Measurements from ENCODE around the gene CTDSP2. TPM values are rescaled to one million over a fixed set of nuclear protein-coding genes. Genes with fewer than 3 reads are reported as not detected.

Gene CTDSP2
- total and polyA plus RNA-seq, 10 of the 15 experiments (the other 5 are each of a cell fraction or from before 2014, with no cell fraction given) = 17.3 to 98.2 (median 54.1) TPM

DNA sequence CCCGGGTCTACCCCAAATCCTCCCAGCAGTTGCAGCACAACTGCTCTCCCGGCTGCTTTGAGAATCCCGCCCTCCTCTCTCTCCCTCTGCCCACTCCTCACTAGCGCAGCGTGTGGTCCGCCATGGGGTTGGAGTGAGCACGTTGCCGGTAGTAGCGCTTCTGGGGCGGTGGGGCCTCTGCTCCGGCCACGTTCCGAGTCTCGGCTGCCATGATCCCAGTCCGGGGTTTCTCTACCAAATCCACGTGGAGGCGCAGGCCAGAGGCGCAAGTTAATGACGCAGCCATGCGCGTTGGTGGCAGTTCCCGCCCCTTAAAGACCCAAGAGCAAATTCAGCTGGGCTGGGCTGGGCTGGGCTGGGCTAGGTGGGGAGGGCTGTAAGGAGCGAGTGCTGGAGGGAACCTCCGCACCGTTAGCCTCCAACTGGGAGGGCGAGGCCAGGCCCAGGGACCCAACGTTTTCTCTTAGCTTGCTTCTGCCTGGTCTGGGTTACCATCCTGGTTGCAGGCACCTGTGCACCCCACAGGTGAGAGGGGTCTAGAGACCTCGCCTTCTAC lies 74.6 kb downstream of the CTDSP2 start, which contains the start of gene METTL1 (continued):
- no peak for TF ChIP-seq DPF2 (IDR thresholded peaks at IDR 0.05)

- Histone ChIP-seq H3K4me2 (ENCODE audit: control insufficient read depth, insufficient read depth) (peak overlapping the region; percentile 99), H3K9ac (ENCODE audit: control insufficient read depth, insufficient read depth, low read length) (peak overlapping the region; percentile 83), H4K20me1 (ENCODE audit: control insufficient read depth, insufficient read depth) (no peaks in the 10 kb centered on the region), H3K27ac (ENCODE audit: control insufficient read depth, insufficient read depth) (peak overlapping the region; percentile 82), H3K79me2 (ENCODE audit: control insufficient read depth, insufficient read depth, low read length) (no peaks in the 10 kb centered on the region), H3K27me3 (replicated peaks in 1 of 2; ENCODE audit: control insufficient read depth in 2 of 2, insufficient read depth in 2 of 2, low read length in 1 of 2) (peaks cover 0 to 2% of the 10 kb centered on the region in 2 experiments; a peak in 1 of 4 replicates), H3K4me3 (peak overlapping the region; percentile 90), H3K36me3 (ENCODE audit: control insufficient read depth in 2 of 2, insufficient read depth in 2 of 2, low read length in 1 of 2) (peaks cover 0 to 4% of the 10 kb centered on the region in 2 experiments; a peak in 2 of 4 replicates), H3K9me3 (replicated peaks; ENCODE audit: control insufficient read depth, insufficient read depth, low read length) (no peaks in the 10 kb centered on the region), H2AFZ (ENCODE audit: control insufficient read depth, low read depth, low read length) (peak overlapping the region; percentile 90), H3K4me1 (ENCODE audit: control insufficient read depth, insufficient read depth, low read length) (peaks cover 5% of the 10 kb centered on the region)
- in situ Hi-C loops (cut with MboI) = no loop called here
- ATAC-seq (peak; percentile 83), FAIRE-seq (peak; percentile 89), DNase-seq (ENCODE audit: low read depth, low spot score) (peak; percentile 74)
- ChIA-PET POLR2A (interaction anchor here (0.8 to 1.9 kb wide), 6 partner anchors 12 to 127 kb away, joined by 3 to 11 read pairs (median 4); partner anchors contain the start of gene TSFM), SMC1A (ENCODE audit: uncharacterized antibody, unreplicated experiment) (interaction anchor here (0.7 to 0.8 kb wide), 2 partner anchors 10 to 15 kb away, joined by 3 to 4 read pairs; no protein-coding TSS in a partner anchor), RAD21 (ENCODE audit: unreplicated experiment) (interaction anchor here (1.2 kb wide), 1 partner anchor 15 kb away, joined by 6 read pairs; no protein-coding TSS in a partner anchor), CTCF (interaction anchor here (1.0 to 7.3 kb wide), 6 partner anchors 10 to 16 kb away, joined by 4 to 62 read pairs (median 7); partner anchors contain the start of genes MARCHF9 and TSFM)
- intact Hi-C loops (cut with micrococcal nuclease; ENCODE audit: unreplicated experiment) = no loop called here
- TSS peak; percentile 81 for BruUV-seq (replicated peaks)
- under 1% methylated on average over 16 of the region's 16 CpGs for whole genome bisulfite sequencing (ENCODE audit: insufficient coverage, insufficient replicate concordance, low lambda C conversion rate, missing lambda C conversion rate)
- TF ChIP-seq SMC3 (IDR thresholded peaks at IDR 0.05; ENCODE audit: borderline replicate concordance, low read length) (no peak), SREBF1 (IDR thresholded peaks at IDR 0.05; ENCODE audit: low read length) (no peak), TARDBP (IDR thresholded peaks at IDR 0.05; ENCODE audit: borderline replicate concordance) (0 out of 2 replicates have a peak, but pooled peaks have one; percentile 4), ATF2 (IDR thresholded peaks at IDR 0.05; ENCODE audit: low read length) (no peak), POLR2AphosphoS5 (IDR thresholded peaks at IDR 0.05; ENCODE audit: low read length) (no peak), HDAC2 (IDR thresholded peaks at IDR 0.05) (no peak), BACH1 (IDR thresholded peaks at IDR 0.05; ENCODE audit: borderline replicate concordance) (peak; percentile 2; the same call in 1 of the 2 replicates), EGR1 (IDR thresholded peaks at IDR 0.05; ENCODE audit: borderline replicate concordance in 1 of 2, low read depth in 2 of 2, low read length in 2 of 2) (peak in 1 of 2 experiments; percentile 48; a peak in 1 of 3 replicates), NR2F1 (conservative IDR thresholded peaks at IDR 0.05) (0 out of 2 replicates have a peak, but pooled peaks have one; percentile 5)
- TF ChIP-seq, protein P1, sequence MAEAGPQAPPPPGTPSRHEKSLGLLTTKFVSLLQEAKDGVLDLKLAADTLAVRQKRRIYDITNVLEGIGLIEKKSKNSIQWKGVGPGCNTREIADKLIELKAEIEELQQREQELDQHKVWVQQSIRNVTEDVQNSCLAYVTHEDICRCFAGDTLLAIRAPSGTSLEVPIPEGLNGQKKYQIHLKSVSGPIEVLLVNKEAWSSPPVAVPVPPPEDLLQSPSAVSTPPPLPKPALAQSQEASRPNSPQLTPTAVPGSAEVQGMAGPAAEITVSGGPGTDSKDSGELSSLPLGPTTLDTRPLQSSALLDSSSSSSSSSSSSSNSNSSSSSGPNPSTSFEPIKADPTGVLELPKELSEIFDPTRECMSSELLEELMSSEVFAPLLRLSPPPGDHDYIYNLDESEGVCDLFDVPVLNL (IDR thresholded peaks at IDR 0.05; ENCODE audit: low read depth, low read length) = peak; percentile 67
- TF ChIP-seq, protein P2, sequence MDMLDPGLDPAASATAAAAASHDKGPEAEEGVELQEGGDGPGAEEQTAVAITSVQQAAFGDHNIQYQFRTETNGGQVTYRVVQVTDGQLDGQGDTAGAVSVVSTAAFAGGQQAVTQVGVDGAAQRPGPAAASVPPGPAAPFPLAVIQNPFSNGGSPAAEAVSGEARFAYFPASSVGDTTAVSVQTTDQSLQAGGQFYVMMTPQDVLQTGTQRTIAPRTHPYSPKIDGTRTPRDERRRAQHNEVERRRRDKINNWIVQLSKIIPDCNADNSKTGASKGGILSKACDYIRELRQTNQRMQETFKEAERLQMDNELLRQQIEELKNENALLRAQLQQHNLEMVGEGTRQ (IDR thresholded peaks at IDR 0.05; ENCODE audit: borderline replicate concordance, low read depth, low read length) = no peak
- TF ChIP-seq, protein P3, sequence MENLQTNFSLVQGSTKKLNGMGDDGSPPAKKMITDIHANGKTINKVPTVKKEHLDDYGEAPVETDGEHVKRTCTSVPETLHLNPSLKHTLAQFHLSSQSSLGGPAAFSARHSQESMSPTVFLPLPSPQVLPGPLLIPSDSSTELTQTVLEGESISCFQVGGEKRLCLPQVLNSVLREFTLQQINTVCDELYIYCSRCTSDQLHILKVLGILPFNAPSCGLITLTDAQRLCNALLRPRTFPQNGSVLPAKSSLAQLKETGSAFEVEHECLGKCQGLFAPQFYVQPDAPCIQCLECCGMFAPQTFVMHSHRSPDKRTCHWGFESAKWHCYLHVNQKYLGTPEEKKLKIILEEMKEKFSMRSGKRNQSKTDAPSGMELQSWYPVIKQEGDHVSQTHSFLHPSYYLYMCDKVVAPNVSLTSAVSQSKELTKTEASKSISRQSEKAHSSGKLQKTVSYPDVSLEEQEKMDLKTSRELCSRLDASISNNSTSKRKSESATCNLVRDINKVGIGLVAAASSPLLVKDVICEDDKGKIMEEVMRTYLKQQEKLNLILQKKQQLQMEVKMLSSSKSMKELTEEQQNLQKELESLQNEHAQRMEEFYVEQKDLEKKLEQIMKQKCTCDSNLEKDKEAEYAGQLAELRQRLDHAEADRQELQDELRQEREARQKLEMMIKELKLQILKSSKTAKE (IDR thresholded peaks at IDR 0.05; ENCODE audit: low read depth, poor library complexity, severe bottlenecking) = no peak
- TF ChIP-seq, protein P4, sequence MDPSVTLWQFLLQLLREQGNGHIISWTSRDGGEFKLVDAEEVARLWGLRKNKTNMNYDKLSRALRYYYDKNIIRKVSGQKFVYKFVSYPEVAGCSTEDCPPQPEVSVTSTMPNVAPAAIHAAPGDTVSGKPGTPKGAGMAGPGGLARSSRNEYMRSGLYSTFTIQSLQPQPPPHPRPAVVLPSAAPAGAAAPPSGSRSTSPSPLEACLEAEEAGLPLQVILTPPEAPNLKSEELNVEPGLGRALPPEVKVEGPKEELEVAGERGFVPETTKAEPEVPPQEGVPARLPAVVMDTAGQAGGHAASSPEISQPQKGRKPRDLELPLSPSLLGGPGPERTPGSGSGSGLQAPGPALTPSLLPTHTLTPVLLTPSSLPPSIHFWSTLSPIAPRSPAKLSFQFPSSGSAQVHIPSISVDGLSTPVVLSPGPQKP (IDR thresholded peaks at IDR 0.05; ENCODE audit: low read depth, low read length) = no peak
These were observed 75.2 kb downstream of the CTDSP2 start for GRCh38 chr12:57771236-57771872.
